Chondrocyte (in vitro differentiated cells): ENCODE results near the gene LTBP2. TPM values are rescaled to one million over a fixed set of nuclear protein-coding genes. Genes with fewer than 3 reads are reported as not detected.

ENCODE experiments used
- DNase-seq: peaks from one replicate; pipeline ENCODE4 v3.0.0; 2021; ENCODE audit warnings: mixed read lengths, low spot score
- H3K27ac Mint-ChIP-seq: one replicate; pipeline ENCODE4 v1.8.0; 2021; ENCODE audit warnings: mild to moderate bottlenecking, moderate library complexity, mixed read lengths; ENCODE audit not compliant: unreplicated experiment
- H3K27me3 Mint-ChIP-seq: 2 replicates; pipeline ENCODE4 v1.8.0; 2021; ENCODE audit warnings: low read depth, mixed read lengths
- H3K36me3 Mint-ChIP-seq: 2 replicates; pipeline ENCODE4 v1.8.0; 2021; ENCODE audit warnings: low read depth, mixed read lengths
- H3K4me1 Mint-ChIP-seq: 2 replicates; pipeline ENCODE4 v1.8.0; 2021; ENCODE audit warnings: low read depth, mild to moderate bottlenecking, mixed read lengths
- H3K4me3 Mint-ChIP-seq: one replicate; pipeline ENCODE4 v1.8.0; 2021; ENCODE audit warnings: mild to moderate bottlenecking, moderate library complexity, mixed read lengths; ENCODE audit not compliant: unreplicated experiment
- H3K9me3 Mint-ChIP-seq: 2 replicates; pipeline ENCODE4 v1.8.0; 2021; ENCODE audit warnings: low read depth, mixed read lengths
- CTCF ChIP-seq: fragments of 200-600 bp; sonication (generic); IDR thresholded peaks from 2 replicates; pipeline ENCODE4 v1.5.0; 2021; ENCODE audit warnings: antibody characterized with exemption, mild to moderate bottlenecking, moderate library complexity
- total RNA-seq: library from RNA; stranded (reverse); gene quantifications from 3 replicates; pipeline ENCODE4 v1.2.1, GENCODE V29; 2021

LTBP2 gene
- total RNA-seq, 1 donor from 2014 or later: 215 TPM

GRCh38 chr14:74562515-74563232 lies 49.4 kb downstream of the LTBP2 start:
- DNase-seq: no peak
- Mint-ChIP-seq H3K36me3 (peaks cover 4% of the 10 kb centered on the region), H3K4me1 (peaks cover 83% of the 10 kb centered on the region), H3K4me3 (peak overlapping the region; percentile 37), H3K9me3 (no peaks in the 10 kb centered on the region), H3K27me3 (no peaks in the 10 kb centered on the region), H3K27ac (peak overlapping the region; percentile 94)
- TF ChIP-seq CTCF: peak; percentile 34

- Mint-ChIP-seq H3K36me3 (peaks cover 6% of the 10 kb centered on the region), H3K27me3 (no peaks in the 10 kb centered on the region), H3K4me3 (no peak overlapping the region), H3K9me3 (no peaks in the 10 kb centered on the region), H3K4me1 (peaks cover 78% of the 10 kb centered on the region), H3K27ac (peak overlapping the region; percentile 38)
- DNase-seq: no peak
- TF ChIP-seq CTCF: no peak
Observed at GRCh38 chr14:74558655-74559054, 53.4 kb downstream of the LTBP2 start.

- no peaks in the 10 kb centered on the region for H3K27me3 Mint-ChIP-seq
- no peak for DNase-seq
Observed at GRCh38 chr14:74557691-74558090, 54.3 kb downstream of the LTBP2 start.

DNA sequence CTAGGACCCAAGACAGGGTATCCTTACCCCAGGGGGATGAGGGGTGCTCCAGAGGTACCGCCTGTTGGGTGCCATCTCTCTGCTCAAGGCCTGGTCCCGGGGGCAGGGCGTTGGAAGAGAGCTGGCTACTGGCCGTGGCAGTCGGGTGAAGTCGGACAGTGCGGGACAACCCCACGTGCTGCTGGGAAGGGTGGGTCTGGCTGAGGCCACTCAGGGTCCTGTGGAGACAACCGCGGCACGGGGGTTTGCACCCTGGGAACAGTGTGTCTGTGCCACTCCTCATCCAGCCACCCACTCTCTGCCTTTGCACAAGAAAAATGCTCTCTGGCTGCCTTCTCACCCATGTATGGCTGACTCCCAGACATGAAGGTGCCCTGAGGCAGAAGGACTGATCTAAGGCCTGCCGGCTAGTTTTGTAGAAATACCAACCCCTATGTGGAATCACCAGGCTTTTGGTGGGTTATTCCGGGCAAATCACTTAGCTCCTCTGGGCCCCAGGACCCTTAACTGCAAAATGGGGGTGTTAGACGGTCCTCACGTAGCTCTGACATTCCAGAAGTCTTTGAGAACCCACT lies 56.5 kb downstream of the LTBP2 start:
- no peak overlapping the region for H3K4me3 Mint-ChIP-seq
- TF ChIP-seq CTCF: no peak
- H3K9me3 Mint-ChIP-seq: no peaks in the 10 kb centered on the region
- peaks cover 17% of the 10 kb centered on the region for H3K36me3 Mint-ChIP-seq
- H3K4me1 Mint-ChIP-seq: peaks cover 79% of the 10 kb centered on the region
- DNase-seq: peak; percentile 92
- no peaks in the 10 kb centered on the region for H3K27me3 Mint-ChIP-seq
- H3K27ac Mint-ChIP-seq: no peak overlapping the region

More at GRCh38 chr14:74557691-74558090, 54.3 kb downstream of the LTBP2 start:
- TF ChIP-seq CTCF: no peak
- Mint-ChIP-seq H3K9me3 (no peaks in the 10 kb centered on the region), H3K27ac (no peak overlapping the region), H3K4me1 (peaks cover 78% of the 10 kb centered on the region), H3K4me3 (no peak overlapping the region), H3K36me3 (peaks cover 11% of the 10 kb centered on the region)

DNA sequence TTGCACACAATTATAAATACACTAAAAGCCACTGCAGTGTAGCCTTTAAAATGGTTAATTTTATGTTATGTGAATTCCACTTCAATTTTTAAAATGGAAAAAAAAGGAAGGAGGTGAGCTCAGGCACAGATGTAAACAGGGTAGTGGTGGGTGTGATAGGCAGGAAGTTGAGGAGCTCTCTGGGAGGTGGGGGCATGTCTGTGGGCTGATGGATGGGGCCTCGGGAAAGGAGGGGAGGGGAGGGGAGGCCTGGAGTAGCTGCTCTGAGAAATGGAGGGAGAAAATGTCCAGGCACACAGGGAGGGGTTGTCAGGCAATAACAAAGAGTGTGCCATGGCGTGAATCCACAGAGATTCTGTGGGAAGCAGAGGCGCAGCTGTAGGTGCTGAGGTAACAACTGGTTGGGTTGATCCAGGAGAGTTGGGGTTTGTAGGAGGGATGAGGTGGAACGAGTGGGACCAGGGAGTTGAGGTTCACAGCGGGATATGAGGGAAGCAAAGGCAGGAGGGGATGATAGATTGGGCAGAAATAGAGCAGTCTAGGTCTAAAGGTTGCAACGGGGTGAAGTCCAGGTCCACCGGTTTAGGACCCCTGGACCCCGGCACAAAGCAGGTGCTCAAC lies 57.2 kb downstream of the LTBP2 start:
- no peaks in the 10 kb centered on the region for H3K9me3 Mint-ChIP-seq
- H3K4me1 Mint-ChIP-seq: peaks cover 76% of the 10 kb centered on the region
- TF ChIP-seq CTCF: no peak
- peak; percentile 34 for DNase-seq
- H3K4me3 Mint-ChIP-seq: no peak overlapping the region
- H3K27ac Mint-ChIP-seq: peak overlapping the region; percentile 5
- no peaks in the 10 kb centered on the region for H3K27me3 Mint-ChIP-seq
- H3K36me3 Mint-ChIP-seq: peaks cover 16% of the 10 kb centered on the region
